Epithelial cell of proximal tubule (primary cell): ENCODE results near the gene SLC4A4. TPM values are rescaled to one million over a fixed set of nuclear protein-coding genes. Genes with fewer than 3 reads are reported as not detected.

Experiments
- DNase-seq: peaks from one replicate; pipeline ENCODE4 v3.0.0-alpha.2; 2011; ENCODE audit warnings: low read depth
- H3K4me3 ChIP-seq: 2 replicates; pipeline ENCODE4 v1.5.1; 2011; ENCODE audit warnings: low read depth, mild to moderate bottlenecking, low read length
- CTCF ChIP-seq: conservative IDR thresholded peaks from 2 replicates; pipeline ENCODE4 v1.5.1; 2012; ENCODE audit warnings: low read depth, mild to moderate bottlenecking, low read length
- total RNA-seq: library from RNA; depleted of rRNA; stranded (reverse); fragments of >200 nt; gene quantifications from 2 replicates; pipeline ENCODE4 v1.2.3, GENCODE V29; 2015

SLC4A4 gene
- total RNA-seq, 1 donor from 2014 or later, result 5.6 TPM

DNA sequence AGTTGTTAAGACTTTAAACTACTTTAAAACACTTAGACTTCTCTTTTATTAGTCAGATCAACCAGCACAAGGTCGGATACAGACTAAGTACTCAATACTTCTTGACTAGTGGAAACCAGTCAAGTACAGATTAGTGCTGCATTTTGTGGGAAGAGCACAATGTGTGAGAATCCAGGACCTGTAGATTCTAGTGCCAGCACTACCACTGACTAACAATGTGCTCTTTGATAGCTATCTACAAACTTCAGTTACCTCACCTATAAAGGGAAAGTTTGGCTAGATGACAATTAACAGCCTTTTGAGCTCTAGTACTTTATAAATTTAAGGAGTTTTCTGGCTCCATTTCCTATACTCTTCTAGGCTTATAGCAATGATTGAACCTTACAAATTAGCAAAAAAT lies 181.5 kb downstream of the SLC4A4 start:
- no peak for DNase-seq
- no peak for TF ChIP-seq CTCF
- H3K4me3 ChIP-seq, result no peak overlapping the region

- DNase-seq, result no peak
- TF ChIP-seq CTCF, result no peak
- H3K4me3 ChIP-seq, result no peak overlapping the region
Measured at GRCh38 chr4:71520850-71521249, 182.0 kb downstream of the SLC4A4 start.

DNA sequence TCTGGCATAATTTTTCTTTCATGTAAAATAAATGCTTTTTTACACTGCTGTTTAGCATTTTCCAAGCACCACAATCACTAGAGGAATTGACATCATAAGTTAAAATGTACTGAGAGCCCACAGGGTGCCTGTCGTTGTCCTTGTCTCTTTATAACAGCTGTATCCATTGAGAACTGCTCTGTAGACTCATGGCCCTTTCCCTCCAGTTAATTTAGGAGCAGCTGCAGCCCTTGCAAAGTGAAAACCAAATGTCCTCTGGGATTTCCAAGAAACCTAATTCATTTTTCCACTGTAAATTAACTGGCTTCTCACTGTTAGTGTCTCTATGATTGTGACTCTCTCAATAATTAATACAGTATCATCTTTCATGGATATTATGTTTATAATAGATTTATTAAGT lies 185.9 kb downstream of the SLC4A4 start:
- no peak for DNase-seq
- no peak overlapping the region for H3K4me3 ChIP-seq
- TF ChIP-seq CTCF, result no peak

GRCh38 chr4:71526637-71527406 lies 188.0 kb downstream of the SLC4A4 start:
- TF ChIP-seq CTCF, result peak; percentile 35
- H3K4me3 ChIP-seq, result no peak overlapping the region
- no peak for DNase-seq

GRCh38 chr4:71532407-71532806 lies 193.6 kb downstream of the SLC4A4 start:
- H3K4me3 ChIP-seq, result no peak overlapping the region
- TF ChIP-seq CTCF, result no peak
- DNase-seq, result no peak

DNA sequence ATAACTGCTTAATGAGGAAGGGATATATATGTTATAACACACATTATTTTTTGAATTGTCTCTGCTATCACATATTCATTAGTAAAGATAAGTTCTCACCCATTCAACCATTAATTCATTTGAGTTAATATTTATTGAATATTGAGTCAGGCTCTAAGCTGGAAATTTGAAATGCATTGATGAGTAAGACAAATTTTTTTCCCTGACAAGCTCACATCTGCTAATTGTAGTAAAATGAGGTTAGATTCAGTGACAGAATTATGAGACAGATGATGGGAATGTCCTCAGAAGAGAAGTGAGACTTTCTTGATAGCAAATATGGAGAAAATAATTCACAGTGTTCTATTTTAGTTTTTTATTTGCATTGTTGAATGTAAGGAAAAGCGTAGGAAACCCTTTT lies 194.3 kb downstream of the SLC4A4 start:
- no peak for DNase-seq
- H3K4me3 ChIP-seq, result no peak overlapping the region
- TF ChIP-seq CTCF, result no peak

DNA sequence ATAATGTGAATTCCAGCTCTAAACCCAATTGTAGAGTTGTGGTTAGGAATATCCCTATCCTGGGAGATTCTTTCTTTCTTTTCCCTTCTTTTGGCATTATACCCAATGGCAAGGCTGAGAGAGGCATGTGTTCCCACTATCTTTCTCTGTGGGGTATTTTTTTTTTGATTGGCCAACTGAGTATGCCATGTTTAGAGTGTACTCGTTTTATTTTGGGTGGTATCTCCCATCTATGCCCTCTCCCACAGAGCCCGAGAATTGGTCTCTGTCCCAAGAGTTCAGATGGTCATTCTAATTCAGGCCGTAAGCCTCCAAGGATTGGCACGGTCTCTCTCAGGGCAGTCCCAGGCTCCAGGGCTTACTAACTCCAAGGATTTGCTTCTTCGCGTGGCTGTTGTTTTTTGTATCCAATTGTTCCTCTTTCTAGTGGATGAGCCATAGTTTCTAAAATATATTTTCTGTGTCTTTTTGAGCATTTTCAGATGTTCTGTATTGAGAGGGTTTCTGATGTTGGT lies 198.8 kb downstream of the SLC4A4 start:
- TF ChIP-seq CTCF, result no peak

More for the DNA sequence above, 198.8 kb downstream of the SLC4A4 start:
- no peak overlapping the region for H3K4me3 ChIP-seq
- no peak for DNase-seq
